GM21786 (cell line): ENCODE data around the gene CNIH1.
"Not testable (repeated sequence)": the region's sequence is repeated elsewhere in the genome, so short reads cannot be mapped to it uniquely, and the experiment has no call there.

ENCODE experiments used
- ATAC-seq: cut with Tn5 transposase; IDR thresholded peaks from one replicate; pipeline ENCODE4 v1.9.1; 2021; ENCODE audit not compliant: unreplicated experiment

The CNIH1 gene

DNA sequence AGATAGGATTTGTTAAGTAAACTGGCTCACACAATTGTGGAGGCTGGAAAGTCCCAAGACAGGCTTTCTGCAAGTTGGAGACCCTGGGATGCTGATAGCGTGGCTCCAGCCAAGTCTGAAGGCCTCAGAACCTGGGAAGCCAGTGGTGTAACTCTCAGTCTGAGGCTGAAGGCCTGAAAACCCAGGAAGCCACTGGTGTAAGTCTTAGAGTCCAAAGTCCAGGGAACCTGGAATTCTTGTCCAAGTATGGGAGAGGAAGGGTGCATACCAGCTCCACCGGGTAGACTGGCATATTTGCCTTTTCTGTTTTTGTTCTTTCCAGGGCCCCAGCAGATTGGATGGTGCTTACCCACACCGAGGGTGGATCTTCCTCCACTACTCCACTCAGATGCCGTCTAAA is 29.5 kb upstream of the CNIH1 start:
- no peak for ATAC-seq

DNA sequence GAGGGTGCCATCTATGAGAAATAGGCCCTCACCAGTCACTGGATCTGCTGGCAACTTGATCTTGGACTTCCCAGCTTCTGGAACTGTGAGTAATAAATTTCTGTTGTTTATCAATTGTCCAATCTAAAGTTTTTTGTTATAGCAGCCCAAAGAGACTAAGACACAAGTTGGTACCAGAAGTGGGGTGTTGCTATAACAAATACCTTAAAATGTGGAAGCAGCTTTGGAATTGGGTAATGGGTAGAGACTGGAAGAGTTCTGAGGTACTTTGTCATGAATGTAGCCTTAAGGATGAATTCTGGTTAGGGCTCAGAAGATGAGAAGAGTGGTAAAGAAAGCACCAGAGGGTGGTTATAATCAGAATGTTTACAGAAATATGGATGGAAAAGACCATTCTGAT is 26.1 kb upstream of the CNIH1 start:
- ATAC-seq = no peak

- ATAC-seq = no peak
Measured at GRCh38 chr14:54465654-54466053, 24.5 kb upstream of the CNIH1 start.

DNA sequence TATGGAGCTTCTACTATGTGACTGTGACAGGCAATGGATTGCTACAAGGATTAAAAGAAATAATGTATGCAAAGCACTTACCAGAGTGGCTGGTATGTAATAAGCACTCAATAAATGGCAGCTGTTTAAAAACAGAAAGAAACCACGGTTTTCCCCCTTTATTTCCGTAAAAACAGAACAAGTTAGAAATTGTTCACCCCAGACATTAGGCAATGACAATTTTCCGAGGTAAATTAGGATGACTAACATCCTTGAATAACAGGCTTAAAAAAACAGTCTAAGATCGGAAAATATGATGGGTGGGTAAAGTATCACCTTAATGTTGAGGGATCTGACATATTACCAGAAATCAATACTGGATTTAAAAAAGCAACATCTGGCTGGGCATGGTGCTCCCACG is 20.9 kb upstream of the CNIH1 start:
- no peak for ATAC-seq

DNA sequence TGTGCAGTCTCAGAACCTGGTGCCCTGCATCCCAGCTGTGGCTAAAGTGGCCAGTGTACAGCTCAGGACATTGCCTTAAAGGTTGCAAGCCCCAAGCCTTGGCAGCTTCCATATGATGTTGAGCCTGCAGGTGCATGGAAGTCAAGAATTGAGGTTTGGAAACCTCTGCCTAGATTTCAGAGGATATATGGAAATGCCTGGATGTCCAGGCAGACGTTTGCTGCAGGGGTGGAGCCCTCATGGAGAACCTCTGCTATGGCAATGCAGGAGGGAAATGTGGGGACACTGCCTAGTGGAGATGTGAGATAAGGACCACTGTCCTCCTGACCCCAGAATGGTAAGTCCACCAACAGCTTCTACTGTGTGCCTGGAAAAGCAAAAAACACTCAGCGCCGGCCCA is 17.9 kb upstream of the CNIH1 start:
- no peak for ATAC-seq

GRCh38 chr14:54458536-54458935 is 17.4 kb upstream of the CNIH1 start:
- ATAC-seq = not testable (repeated sequence)

DNA sequence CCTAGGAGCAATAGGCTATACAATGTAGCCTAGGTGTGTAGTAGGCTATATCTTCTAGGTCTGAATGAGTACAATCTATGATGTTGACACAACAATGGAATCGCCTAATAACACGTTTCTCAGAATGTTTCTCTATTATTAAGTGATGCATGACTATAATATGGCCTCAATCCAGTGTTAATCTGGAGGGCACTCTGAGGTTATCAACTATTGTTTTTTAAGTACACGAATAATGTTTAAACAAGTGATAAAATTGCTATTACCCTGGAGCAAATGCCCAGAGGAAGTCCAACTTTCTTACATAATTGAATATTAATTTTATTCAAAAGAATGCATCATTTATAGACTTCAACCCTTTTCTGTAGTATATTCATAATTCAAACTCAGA is 16.4 kb upstream of the CNIH1 start:
- ATAC-seq = no peak

DNA sequence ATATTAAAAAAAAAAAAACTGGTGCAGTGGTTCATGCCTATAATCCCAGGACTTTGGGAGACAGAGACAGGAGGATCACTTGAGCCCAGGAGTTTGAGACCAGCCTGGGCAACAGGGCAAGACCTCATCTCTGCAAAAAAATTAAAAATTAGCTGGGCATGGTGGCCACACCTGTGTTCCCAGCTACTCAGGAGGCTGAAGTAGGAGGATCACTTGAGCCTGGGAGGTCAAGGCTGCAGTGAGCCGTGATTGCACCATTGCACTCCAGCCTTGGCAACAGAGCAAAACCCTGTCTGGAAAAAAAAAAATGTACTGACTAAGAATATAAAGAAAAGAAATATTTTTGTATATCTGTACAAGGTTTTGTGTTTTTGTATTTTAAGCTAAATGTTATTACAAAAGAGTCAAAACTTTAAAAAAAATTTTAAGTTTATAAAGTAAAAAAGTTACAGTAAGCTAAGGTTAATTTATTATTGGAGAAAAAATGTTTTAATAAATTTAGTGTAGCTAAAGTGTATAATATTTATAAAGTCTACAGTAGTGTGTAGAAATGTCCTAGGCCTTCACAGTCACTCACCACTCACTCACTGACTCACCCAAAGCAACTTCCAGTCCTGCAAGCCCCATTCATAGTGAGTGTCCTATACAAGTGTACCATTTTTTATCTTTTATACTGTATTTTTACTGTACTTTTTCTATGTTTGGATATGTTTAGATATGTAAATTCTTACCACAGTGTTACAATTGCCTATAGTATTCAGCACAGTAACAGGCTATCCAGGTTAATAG is 15.8 kb upstream of the CNIH1 start:
- ATAC-seq = not testable (repeated sequence)

DNA sequence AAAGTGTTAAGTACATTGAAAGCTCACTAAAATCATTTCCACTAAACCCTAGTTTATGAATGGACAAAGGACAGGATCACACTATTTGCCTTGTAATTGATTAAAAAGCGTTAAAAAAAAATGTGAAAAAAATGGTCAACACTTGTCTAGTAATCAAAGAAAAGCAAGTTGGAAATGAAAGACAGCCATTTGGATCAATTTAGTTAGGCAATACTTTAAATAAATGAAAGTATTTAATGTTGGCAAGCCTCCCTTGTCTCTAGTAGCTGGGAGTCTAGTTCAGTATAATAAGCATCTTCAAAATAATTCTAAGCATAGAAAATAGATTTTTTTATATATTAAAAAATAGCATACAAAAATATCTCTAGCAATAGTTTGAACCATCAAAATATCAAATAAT is 14.2 kb upstream of the CNIH1 start:
- ATAC-seq = no peak

DNA sequence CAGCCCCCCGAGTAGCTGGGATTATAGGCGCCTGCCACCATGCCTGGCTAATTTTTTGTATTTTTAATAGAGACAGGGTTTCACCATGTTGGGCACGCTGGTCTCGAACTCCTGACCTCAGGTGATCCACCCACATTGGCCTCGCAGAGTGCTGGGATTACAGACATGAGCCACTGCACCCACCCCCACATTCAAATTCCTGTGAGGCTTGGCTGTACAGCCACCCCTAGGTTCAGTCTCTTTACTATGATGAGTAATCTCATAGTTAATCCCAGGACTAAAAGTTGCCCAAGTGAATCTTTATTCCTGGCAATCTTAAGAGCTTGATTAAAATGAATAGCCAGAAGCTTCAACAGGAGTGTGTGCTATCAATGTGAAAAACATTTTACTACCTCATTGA is 12.8 kb upstream of the CNIH1 start:
- ATAC-seq = not testable (repeated sequence)

DNA sequence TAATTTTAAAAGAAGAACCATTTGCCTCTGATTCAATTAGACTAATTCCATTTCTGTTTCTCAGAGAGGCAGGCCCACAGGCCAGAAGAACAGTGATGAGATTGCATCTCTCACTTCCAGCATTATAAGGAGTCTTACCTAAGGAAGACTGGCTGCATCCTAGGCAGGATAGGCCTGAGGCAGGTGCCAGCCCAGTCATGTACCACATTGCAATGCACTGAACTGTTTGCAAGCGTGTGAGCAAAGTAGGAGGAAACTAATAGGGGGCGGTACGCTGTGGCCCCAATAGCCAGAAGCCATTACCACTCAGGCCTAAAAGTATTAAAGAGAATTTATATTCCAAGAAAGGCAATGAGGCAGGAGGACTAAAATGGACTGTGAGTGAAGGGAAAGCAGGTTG is 12.1 kb upstream of the CNIH1 start:
- no peak for ATAC-seq

GRCh38 chr14:54451961-54452360 is 10.8 kb upstream of the CNIH1 start:
- ATAC-seq = no peak

GRCh38 chr14:54451121-54451601 is 10.0 kb upstream of the CNIH1 start:
- ATAC-seq = no peak

DNA sequence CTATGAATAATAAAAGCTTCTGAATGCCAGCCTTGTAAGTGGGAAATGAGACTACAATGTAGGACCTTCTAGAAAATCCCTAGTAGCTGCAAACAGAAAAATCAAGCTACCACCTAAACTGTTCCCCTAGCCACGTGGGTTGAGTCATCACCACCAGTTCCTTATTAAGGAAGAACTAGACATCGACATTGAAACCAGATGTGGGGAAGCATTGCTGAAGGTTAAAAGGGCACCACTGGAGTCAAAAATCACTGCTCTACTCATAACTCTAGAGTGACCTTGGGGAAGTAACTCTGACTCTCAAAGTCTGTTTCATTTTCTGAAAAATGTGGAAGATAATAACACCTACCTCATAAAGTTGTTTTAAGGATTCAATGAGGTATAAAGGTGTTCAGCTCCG is 9.4 kb upstream of the CNIH1 start:
- ATAC-seq = peak; percentile 84

- no peak for ATAC-seq
Measured at GRCh38 chr14:54447231-54447692, 6.1 kb upstream of the CNIH1 start.

GRCh38 chr14:54446161-54446693 is 5.1 kb upstream of the CNIH1 start:
- ATAC-seq = no peak

DNA sequence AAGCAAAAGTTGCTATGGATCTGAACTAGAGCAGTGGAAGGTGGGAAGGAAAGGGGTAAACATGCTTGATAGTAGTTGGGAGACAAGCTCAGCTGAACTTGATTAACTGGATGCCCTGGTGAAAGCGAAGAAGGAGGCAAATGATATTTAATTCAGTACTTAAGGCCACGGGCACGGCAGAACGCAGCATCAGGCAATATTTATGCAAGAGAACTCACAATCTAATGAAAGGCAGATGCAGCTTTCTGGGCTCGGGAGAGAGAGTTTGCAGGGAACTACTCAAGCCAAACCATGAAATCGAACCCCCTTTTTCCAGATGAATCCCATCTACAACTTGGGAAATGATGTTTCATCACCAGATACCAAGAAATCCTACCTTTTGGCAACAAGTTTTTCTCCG is 3.5 kb upstream of the CNIH1 start:
- ATAC-seq = no peak

GRCh38 chr14:54443981-54444380 is 2.8 kb upstream of the CNIH1 start:
- no peak for ATAC-seq

- ATAC-seq = not testable (repeated sequence)
Measured at GRCh38 chr14:54442961-54443360, 1.8 kb upstream of the CNIH1 start.

DNA sequence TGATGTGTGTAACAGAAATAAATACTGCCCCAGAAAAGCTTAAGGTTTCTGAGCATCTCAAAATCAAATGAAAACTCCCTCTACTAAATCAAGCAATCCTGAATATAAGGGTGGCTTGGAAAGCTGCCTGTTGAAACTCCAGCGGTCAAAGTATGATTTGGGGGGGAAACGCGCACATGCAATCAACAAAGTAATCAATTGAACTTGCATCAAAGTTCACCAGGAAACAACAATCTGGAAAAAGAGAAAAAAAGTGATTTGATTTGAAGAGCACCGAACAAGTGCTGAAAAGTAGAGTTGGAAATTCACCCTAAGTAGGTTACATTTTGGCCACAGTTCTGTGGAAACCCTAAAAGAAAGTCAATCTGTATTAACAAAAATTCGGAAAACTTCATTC is 700 bp downstream of the CNIH1 start:
- ATAC-seq = no peak

DNA sequence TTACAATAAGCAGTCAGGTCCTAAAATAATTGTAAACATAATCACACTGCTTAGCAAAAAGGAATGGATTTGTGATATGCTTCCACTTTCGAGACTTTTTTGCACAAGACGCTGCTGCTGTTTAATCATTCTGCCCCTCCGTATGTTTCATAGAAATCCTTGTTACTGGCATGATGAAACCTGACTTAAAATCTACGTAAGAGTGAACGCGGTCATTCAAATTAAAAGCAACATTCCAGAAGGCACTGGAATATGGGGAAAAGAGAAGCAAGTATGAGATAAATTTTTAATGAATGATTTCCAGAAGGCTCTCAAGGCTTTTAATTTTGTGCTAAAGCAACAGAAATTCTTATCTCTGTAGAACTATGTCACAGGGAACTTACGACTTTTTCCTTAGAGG is 1.1 kb downstream of the CNIH1 start:
- ATAC-seq = no peak

- no peak for ATAC-seq
Measured at GRCh38 chr14:54438703-54439102, 2.5 kb downstream of the CNIH1 start.

GRCh38 chr14:54437954-54438353 is 3.2 kb downstream of the CNIH1 start:
- ATAC-seq = not testable (repeated sequence)
